ENCODE results near the gene PTPN14.
"Not testable (repeated sequence)": the region's sequence is repeated elsewhere in the genome, so short reads cannot be mapped to it uniquely, and the experiment has no call there.

DNA sequence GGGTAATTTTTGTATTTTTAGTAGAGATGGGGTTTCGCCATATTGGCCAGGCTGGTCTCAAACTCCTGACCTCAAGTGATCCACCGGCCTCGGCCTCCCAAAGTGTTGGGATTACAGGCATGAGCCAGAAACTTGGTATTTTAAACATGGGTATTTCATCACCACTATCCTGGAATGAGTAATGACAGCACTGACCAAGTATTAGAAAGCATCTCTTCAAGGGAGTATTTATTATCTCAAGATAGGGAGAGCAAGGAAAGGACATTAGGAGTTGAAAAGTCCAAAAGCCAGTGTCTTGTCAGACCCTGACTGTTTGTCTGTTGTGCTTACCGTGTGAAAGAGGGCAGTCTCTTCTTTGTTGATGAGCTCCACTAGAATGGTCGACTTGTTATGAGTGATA is 156.8 kb downstream of the PTPN14 start:
- TF ChIP-seq, protein P1, sequence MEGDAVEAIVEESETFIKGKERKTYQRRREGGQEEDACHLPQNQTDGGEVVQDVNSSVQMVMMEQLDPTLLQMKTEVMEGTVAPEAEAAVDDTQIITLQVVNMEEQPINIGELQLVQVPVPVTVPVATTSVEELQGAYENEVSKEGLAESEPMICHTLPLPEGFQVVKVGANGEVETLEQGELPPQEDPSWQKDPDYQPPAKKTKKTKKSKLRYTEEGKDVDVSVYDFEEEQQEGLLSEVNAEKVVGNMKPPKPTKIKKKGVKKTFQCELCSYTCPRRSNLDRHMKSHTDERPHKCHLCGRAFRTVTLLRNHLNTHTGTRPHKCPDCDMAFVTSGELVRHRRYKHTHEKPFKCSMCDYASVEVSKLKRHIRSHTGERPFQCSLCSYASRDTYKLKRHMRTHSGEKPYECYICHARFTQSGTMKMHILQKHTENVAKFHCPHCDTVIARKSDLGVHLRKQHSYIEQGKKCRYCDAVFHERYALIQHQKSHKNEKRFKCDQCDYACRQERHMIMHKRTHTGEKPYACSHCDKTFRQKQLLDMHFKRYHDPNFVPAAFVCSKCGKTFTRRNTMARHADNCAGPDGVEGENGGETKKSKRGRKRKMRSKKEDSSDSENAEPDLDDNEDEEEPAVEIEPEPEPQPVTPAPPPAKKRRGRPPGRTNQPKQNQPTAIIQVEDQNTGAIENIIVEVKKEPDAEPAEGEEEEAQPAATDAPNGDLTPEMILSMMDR (IDR thresholded peaks at IDR 0.05) = not testable (repeated sequence)
- TF ChIP-seq POLR2A (IDR thresholded peaks at IDR 0.05) = not testable (repeated sequence)
